Upper lobe of left lung (tissue), 4 donors: ENCODE data around the gene TSPOAP1.

ENCODE experiments used
- CTCF ChIP-seq, 6 experiments: fragments of 450-650 bp in 4 of 6; fragments of 200-600 bp in 2 of 6; sonication (generic) in 2 of 6; IDR thresholded peaks; one replicate each; pipeline ENCODE4 v1.5.1; 2016 to 2019; ENCODE audit warnings: antibody characterized with exemption in 6 of 6
- EP300 ChIP-seq, 4 donors: sonication (generic); formaldehyde crosslinking; IDR thresholded peaks; one replicate each; pipeline ENCODE4 v1.5.1; 2017; ENCODE audit warnings: antibody characterized with exemption in 4 of 4, control low read depth in 2 of 4

GRCh38 chr17:58262149-58262548 lies 66.4 kb downstream of the TSPOAP1 start:
- TF ChIP-seq CTCF (IDR thresholded peaks at IDR 0.05) (no peak), EP300 (IDR thresholded peaks at IDR 0.05) (no peak)
